Germinal center (tissue), 1 donor: ENCODE results near the gene FAM83E.
"Not testable (repeated sequence)": the region's sequence is repeated elsewhere in the genome, so short reads cannot be mapped to it uniquely, and the experiment has no call there.

Experiments used
- DNase-seq: peaks from one replicate; pipeline ENCODE4 v3.0.0; 2012; ENCODE audit warnings: mixed read lengths, low spot score

Gene FAM83E

DNA sequence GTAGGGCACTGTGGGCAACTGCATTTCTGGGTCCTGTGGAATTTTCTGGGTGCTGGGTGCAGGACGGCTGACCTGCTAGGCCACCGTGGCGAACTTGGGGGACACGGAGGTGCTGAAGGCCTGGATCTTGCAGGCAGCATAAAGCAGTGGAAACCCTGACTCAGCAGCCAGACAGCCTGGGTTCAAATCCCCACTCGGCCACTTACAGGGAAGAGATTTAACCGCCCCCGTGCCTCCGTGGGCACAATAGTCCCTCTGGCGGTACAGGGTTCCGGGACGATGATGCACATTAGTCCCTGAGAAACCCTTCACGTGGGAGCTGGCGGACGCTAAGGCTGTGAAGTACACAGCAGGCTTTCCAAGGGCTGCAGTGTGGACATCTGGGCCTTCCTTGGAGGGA, 3.0 kb downstream of the FAM83E start:
- DNase-seq = no peak

DNA sequence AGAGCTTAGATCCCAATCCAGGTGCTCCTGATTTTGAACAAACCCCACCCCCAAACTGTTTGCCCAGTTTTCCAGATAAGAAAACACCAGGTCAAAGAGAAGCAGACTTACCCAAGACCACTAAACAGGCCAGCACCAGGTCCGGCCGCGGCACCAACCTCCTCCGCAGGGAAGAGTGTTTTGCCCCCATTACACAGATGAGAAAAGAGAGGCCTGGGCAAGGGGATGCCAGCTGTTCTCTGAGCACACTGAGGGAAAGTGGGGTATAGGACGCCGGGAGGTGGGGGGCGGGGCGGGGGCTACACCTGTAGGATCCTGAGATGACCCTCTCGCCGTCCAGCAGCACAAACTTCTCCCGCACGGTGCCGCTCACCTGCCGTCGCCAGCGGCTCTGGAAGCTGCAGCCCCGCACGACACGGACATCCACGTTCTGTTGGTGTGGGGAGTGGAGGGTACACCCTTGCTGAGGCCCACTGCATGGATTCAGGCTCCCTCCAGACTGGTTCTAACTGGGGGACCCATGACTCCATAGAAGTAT, 5.2 kb downstream of the FAM83E start:
- DNase-seq = no peak

DNA sequence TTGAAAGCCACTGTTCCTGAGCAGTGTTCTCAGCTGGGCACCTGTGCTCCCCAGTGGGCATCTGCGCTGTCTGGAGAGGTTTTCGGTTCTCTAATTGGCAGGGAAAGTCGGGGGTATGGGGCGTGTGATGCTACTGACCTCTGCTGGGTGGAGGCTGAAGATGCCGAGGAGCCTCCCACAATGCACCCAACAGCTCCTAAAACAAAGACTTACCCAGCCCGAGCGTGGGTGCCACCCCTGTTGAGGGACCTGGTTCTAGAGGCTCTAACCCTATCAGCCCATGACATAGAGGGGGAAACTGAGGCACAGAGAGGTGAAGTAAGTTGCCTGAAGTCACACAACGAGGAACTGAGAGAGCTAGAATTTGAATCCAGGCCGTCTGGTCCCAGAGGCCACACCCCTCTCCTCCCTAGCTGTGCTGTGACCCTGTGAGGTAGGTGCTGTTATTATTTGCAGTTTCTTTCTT, 6.0 kb downstream of the FAM83E start:
- DNase-seq = peak; percentile 81

DNA sequence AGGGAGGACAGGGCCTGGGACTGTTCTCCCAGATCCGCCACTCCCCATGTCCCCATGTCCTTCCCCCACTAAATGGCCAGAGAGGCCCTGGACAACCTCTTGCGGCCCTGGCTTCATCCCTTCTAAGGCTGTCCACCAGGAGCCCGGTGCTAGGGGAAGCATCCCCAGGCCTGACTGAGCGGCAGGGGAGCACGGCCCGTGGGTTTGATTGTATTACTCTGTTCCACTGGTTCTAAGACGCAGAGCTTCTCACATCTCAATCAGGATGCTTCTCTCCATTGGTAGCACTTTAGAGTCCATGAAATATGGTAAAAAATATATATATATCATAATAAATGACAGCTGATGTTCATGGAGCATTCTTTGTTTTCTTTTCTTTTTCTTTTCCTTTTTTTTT, 7.5 kb downstream of the FAM83E start:
- no peak for DNase-seq

DNA sequence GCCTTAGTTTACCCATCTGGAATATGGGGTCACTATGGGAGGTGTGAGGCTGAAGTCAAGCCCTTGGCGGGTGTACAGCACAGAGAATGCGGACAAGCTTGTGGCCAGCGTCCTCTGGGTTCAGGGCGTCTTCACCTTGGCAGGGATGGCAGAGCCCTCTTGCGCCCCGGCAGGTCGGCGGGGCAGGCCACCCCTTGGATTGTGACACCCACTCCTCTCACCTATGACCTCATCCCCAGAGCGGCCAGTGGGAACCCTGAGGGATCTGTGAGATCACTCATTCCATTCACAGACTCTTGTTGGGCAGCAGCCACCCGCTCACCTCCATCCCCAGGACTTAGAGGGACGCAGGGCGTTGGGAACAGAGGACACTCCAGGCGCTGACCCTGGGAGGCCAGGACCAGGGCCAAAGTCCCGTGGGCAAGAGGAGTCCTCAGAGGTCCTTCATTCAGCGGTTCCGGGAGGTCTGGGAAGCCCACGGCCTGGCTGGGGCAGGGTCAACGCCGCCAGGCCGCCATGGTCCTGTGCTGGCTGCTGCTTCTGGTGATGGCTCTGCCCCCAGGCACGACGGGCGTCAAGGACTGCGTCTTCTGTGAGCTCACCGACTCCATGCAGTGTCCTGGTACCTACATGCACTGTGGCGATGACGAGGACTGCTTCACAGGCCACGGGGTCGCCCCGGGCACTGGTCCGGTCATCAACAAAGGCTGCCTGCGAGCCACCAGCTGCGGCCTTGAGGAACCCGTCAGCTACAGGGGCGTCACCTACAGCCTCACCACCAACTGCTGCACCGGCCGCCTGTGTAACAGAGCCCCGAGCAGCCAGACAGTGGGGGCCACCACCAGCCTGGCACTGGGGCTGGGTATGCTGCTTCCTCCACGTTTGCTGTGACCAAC, 8.2 kb downstream of the FAM83E start, which contains the start of gene SPACA4:
Gene SPACA4 (plus strand): TSS at position 280 of the 896 bp plus-strand sequence. CDS start 237 bp downstream, at position 517.
- no peak for DNase-seq

DNA sequence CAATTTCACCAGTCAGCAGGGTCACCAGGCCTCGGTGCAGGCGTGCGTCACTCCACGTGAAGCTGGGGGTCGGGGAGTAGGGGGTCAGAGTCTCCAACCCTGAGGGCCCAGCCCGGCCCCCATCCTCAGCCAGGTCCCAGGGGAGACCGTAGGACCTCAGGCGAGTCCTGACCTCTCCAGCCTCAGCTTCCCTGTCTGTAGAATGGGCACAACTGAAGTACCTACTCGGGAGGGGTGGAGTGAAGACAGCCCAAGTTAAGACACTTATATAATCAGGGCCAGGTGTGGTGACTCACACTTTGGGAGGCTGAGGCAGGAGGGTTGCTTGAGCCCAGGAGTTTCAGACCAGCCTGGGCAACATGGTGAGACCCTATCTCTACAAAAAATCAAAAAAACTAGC, 11.0 kb downstream of the FAM83E start:
- no peak for DNase-seq

DNA sequence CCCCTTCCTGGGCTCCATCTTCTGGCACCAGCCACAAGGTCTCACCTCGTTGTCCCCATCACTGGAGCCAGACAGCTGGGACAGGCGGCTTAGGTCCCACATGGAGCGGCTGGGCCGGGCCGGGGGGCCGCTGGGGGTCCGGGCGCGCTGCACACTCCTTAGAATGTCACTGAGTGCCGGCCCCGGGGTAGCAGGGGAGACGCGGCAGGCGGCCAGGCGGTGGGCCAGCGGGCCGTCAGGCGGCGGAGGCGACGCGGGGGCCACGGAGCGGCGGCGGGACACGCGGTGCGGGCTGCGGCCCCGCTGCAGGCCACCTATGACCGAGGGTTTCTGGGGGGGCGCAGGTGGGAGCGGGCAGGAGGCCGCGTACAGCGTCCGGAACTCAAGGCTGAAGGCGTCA, 11.4 kb downstream of the FAM83E start:
- no peak for DNase-seq

DNA sequence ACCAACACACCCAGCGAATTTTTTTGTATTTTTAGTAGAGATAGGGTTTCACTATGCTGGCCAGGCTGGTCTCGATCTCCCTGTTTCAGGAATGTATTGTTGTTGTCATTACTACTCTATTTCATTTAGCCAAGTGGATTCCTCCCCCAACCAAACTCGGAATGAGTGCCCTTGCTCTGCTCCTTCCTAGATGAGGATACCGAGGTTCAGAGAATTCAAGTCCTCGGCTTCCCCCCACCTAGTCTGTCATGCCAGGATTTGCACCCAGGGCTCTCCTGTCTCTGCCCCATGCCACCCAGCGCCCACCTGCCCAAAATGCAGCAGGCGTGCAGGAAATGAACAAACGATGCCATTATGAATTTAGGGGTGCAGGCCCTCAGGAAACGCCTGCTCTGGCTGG, 11.9 kb downstream of the FAM83E start:
- DNase-seq = no peak

DNA sequence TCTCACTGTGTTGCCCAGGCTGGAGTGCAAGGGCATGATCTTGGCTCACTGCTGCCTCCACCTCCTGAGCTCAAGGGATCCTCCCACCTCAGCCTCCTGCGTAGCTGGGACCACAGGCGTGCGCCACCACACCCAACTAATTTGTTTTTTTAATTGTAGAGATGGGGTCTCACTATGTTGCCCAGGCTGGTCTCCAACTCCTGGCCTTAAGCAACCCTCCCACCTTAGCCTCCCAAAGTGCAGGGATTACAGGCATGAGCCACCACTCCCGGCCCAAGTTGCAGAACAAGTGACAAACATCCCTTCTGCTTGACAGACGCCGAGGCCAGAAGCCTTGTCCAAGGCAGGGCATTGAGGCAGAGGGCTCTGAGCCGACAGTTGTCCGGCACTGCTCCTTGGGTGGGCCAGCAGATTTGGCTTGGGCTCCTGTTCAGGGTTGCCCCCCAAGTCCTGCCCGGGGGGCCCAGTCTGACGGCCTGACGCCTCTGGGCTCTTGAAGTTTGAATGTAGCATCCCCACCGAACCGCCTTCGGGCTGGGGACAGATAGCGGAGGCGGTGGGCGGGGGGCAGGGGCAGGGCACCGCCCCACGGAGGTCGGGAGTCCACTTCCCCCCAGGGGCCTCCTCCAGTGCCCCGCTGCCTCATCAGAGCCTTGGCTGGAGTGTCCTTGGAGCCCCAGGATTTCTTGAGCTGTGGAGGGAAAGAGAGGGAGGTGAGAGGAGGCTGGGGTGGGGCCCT, 14.0 kb downstream of the FAM83E start:
- no peak for DNase-seq

DNA sequence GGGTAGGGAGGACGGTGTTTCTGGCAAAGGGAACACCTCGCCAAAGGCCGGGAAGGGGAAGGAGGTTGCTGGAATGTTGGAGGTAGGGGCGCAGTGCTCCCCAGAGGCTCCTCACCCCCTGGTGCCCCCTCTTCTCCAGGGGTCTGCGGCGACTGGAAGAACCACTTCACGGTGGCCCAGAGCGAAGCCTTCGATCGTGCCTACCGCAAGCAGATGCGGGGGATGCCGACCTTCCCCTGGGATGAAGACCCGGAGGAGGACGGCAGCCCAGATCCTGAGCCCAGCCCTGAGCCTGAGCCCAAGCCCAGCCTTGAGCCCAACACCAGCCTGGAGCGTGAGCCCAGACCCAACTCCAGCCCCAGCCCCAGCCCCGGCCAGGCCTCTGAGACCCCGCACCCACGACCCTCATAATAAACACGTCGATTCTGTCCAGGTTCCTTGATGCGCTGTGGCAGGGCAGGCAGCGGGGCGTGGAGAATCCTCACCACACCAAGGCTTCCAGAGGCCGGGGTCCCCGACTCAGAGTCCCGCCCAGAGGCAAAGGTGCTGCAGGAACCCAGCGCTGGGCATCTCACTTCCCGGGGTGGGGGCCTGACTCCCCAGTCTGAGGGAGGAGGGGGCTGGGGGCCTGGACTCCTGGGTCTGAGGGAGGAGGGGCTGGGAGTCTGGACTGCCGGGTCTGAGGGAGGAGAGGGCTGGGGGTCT, 15.7 kb downstream of the FAM83E start:
- DNase-seq = no peak

DNA sequence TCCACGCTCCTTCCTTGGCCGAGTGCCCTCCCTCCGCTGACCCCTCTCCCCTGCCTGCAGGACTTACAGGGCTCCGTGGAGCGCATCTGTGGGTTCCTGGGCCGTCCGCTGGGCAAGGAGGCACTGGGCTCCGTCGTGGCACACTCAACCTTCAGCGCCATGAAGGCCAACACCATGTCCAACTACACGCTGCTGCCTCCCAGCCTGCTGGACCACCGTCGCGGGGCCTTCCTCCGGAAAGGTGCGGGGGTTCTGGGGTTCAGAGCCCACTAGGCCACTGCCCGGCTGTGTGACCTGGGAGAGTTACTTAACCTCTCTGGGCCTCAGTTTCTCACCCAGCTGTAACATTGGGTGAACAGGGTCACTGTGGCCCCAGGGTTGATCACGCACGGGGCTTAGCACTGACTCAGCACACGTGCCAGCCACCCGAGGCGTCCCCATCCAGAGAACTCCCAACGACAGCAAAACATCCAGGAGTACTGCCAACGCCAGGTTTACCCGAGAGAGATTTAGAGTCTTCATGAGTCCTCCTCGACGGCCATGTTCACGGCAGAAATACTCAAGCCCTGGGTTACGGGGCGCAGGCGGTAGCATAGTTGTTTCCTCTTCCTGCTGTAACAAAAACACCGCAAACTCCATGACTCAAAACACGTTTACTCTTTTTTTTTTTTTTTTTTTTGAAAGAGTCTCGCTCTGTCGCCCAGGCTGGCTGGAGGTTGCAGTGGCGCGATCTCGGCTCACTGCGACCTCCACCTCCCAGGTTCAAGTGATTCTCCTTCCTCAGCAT, 18.0 kb downstream of the FAM83E start:
- no peak for DNase-seq

DNA sequence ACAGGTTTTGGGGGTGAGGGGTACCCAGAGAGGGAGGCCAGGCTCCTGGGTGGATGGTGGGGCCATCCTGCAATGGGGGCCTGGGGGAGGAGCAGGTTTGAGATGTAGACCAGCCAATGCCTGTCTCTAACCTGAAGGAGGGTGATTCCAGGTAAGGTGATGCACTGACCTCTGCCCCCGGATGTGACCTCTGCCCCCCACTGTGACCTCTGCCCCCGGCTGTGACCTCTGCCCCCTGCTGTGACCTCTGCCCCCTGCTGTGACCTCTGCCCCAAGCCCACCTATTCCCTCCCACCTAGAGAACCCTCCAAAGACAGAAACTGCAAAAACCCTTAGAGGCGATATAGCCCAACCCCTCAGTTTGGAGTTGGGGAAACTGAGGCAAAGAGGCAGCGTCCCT, 18.6 kb downstream of the FAM83E start:
- DNase-seq = no peak

DNA sequence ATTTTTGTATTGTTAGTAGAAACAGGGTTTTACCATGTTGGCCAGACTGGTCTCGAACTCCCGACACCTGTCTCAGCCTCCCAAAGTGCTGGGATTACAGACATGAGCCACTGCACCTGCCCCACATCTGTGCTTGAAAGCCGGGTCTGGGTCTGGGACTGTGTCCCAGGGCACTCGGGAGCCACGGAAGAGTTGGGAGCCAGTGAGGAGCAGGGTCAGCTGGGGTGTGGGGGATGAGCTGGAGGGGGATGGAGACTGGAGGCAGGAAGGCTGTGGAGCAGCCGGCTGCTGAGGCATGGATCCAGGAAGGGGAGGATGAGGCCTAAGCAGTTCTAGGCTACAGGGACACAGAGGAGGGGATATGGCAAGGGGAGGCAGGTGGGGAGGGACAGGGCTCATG, 19.0 kb downstream of the FAM83E start:
- no peak for DNase-seq

DNA sequence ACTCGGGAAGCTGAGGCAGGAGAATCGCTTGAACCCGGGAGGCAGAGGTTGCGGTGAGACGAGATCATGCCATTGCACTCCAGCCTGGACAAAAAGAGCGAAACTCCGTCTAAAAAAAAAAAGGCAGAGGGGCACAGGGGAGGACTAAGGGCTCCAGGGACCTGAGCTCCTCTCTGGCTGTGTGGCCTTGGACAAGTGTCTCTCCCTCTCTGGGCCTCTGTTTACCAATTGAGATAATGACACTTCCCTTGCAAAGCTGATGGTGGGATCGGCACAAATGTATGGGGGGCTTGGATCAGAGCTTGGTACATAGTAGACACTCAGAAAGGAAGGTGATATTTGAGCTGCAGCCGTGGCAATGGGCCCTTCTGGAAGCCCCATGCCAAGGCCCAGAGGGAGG, 19.7 kb downstream of the FAM83E start:
- no peak for DNase-seq

DNA sequence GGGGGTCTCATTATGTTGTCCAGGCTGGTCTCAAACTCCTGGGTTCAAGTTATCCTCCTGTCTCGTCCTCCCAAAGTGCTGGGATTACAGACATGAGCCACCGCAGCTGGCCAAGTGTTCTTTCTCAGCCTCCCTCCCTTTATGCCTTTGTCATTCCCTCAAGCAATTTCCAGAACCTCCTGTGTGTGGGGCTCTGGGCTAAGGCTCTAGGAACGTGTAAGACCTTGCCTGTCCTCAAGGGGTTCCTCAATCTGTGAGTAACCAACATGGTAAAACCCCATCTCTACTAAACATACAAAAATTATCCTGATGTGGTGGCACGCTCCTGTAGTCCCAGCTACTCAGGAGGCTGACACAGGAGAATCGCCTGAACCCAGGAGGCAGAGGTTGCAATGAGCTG, 23.9 kb downstream of the FAM83E start:
- no peak for DNase-seq

DNA sequence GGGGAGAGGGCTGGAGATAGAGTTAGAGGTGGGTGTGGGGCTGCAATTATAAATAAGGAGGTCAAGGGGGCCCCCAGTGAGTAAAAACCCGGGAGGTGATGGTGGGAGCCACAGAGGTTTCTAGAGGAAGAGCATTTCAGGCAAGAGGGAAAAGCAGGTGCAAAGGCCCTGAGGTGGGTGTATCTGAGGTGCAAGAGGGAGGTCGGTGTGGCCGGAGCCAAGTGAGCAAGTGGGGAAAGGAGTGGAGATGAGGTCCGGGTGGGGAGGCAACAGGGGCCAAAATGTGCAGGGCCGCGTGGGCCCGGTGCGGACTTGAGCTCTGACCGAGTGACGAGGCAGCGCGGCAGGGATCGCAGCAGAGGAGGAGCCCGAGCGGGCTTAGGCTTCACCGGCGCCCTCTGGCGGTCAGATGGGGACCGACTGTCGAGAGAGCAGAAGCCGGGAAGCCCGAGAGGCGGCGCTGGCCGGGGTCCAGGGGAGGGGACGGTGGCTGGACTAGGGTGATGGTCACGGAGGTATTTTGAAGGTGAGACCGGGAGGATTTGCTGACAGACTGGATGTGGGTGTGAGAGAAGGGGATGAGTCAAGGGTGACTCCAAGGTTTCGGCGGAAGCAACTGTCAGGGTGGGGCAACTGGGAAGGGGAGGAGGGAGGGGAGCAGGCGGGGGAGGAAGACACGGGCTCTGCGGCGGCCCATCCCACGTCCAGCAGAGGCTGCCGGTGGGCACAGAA, 26.0 kb downstream of the FAM83E start:
- peak; percentile 87 for DNase-seq

DNA sequence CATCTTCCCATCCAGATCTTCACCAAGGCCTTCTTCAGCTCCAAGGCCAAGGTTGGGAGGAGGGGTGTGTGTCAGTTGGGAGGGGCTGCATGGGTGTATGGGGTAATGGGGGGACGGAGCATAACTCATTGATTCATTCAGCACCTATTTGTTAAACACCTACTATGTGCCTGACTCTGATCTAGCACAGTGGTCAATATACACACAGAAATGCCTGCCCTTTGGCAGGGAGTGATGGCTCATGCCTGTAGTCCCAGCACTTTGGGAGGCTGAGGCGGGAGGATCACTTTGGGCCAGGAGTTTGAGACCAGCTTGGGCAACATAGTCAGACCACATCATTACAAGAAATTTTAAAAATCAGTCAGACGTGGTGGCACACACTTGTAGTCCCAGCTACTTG, 27.5 kb downstream of the FAM83E start:
- no peak for DNase-seq

DNA sequence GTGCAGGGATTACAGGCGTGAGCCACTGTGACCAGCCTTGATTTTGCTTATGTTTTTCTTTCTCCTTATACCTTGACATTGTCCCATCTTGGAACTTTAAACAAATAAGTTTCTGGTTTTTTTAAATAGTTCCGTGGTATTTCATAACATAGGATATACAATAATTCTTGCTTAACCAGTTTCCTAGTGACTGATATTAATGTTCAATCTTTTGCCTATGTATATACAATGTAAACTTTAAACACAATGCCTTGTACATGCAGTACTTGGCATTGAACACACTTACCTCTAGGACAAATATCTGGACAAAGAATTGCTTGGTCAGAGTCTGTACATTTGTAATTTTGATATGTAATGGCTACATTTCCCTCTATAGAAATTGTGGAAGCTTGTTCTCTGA, 32.7 kb downstream of the FAM83E start:
- no peak for DNase-seq

DNA sequence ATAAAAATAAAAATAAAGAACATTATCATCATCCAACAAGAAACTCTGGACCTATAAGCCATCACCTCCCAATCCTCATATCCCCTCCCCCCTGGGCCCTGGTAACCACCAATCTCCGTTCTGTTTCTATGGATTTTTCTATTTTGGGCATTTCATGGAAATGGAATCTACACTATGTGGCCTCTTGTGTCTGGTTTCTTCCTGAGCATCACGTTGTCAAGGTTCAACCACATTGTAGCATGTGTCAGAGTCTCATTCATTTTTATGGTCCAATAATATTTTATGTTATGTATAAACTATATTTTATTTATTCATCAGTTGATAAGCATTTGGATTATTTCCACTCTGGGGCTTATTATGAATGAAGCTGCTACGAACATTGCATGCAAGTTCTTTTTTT, 36.0 kb downstream of the FAM83E start:
- DNase-seq = no peak

DNA sequence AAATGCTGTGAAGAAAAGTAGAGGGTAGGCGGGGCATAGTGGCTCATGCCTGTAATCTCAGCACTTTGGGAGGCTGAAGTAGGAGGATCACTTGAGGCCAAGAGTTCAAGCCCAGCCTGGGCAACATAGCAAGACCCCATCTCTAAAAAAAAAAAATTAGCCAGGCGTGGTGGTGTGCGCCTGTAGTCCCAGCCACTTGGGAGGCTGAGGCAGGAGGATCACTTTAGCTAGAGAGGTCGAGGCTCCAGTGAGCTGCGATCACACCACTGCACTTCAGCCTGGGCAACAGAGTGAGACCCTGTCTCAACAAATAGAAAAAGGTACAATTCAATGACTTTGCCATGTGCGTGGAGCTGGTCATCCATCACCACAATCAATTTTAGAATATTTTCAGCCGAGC, 37.0 kb downstream of the FAM83E start:
- DNase-seq = not testable (repeated sequence)
